Endothelial cell of umbilical vein (primary cell): Measurements from ENCODE around the gene FAM118A. TPM values are rescaled to one million over a fixed set of nuclear protein-coding genes. Genes with fewer than 3 reads are reported as not detected.
"Not testable (repeated sequence)": the region's sequence is repeated elsewhere in the genome, so short reads cannot be mapped to it uniquely, and the experiment has no call there.

Source experiments
- BruUV-seq: library from RNA; stranded (reverse); fragments of 400-500 nt; replicated peaks from 2 replicates; lab custom pipeline; 2021; lab: Mats Ljungman, UMichigan
- CTCF ChIA-PET: fragments of 300-600, 350-600 bp; sonication (Branson Sonifier 250); formaldehyde crosslinking; loops from one replicate; lab custom pipeline; 2021; ENCODE audit warnings: antibody characterized with exemption, inconsistent platforms; lab: Charles Lee
- POLR2A ChIA-PET: fragments of 300-600, 350-600 bp; sonication (Branson Sonifier 250); formaldehyde crosslinking; loops from one replicate; lab custom pipeline; 2021; ENCODE audit warnings: antibody characterized with exemption, inconsistent platforms; lab: Charles Lee
- DNase-seq: peaks from one replicate; pipeline ENCODE4 v3.0.0-alpha.2; 2011; ENCODE audit warnings: low read depth, low spot score
- FAIRE-seq: peaks from 2 replicates; lab custom pipeline; 2011; peaks lifted over from hg19 to GRCh38; lab: Jason Lieb, UNC
- H2AFZ ChIP-seq: 2 replicates; pipeline ENCODE4 v1.6.0; 2012; ENCODE audit warnings: low read depth, low read length, control low read depth, inconsistent platforms
- H3K27ac ChIP-seq: 2 replicates; pipeline ENCODE4 v1.5.1; 2011; ENCODE audit warnings: low read depth, mild to moderate bottlenecking, control low read depth, low read length, moderate library complexity; ENCODE audit not compliant: insufficient read depth
- H3K27me3 ChIP-seq, 2 experiments: 2 replicates each; pipeline versions ENCODE4 v1.6.0 to v1.6.1; 2011; ENCODE audit warnings: low read length in 2 of 2, mixed read lengths in 1 of 2; ENCODE audit not compliant: control insufficient read depth in 2 of 2, insufficient read depth in 2 of 2
- H3K36me3 ChIP-seq, 2 experiments: 2 replicates in 1 of 2; 3 replicates in 1 of 2; pipeline ENCODE4 v1.5.1; 2011; ENCODE audit warnings: low read length in 2 of 2, mild to moderate bottlenecking in 1 of 2, moderate library complexity in 1 of 2; ENCODE audit not compliant: control insufficient read depth in 2 of 2, insufficient read depth in 2 of 2; ENCODE audit errors: extremely low read depth in 1 of 2
- H3K4me1 ChIP-seq: 3 replicates; pipeline ENCODE4 v1.5.1; 2011; ENCODE audit warnings: mild to moderate bottlenecking, low read length; ENCODE audit not compliant: control insufficient read depth, insufficient read depth; ENCODE audit errors: extremely low read depth
- H3K4me2 ChIP-seq: 2 replicates; pipeline ENCODE4 v1.6.1; 2011; ENCODE audit warnings: low read length, control low read depth, mixed read lengths; ENCODE audit not compliant: insufficient read depth
- H3K4me3 ChIP-seq, 3 experiments: fragments of 200-600 bp in 1 of 3; sonication (generic), shearing (Covaris generic) in 1 of 3; replicated peaks in 1 of 3; 2 replicates each; pipeline ENCODE4 v1.5.1; 2011 to 2016; ENCODE audit warnings: control low read depth in 3 of 3, low read length in 3 of 3, mild to moderate bottlenecking in 2 of 3, inconsistent platforms in 1 of 3, low read depth in 1 of 3, moderate library complexity in 1 of 3; ENCODE audit not compliant: insufficient read depth in 1 of 3
- H3K79me2 ChIP-seq: 2 replicates; pipeline ENCODE4 v1.6.0; 2012; ENCODE audit warnings: low read length, inconsistent platforms; ENCODE audit not compliant: control insufficient read depth, insufficient read depth
- H3K9ac ChIP-seq: replicated peaks from 2 replicates; pipeline ENCODE3; 2011; ENCODE audit warnings: low read length, control low read depth; ENCODE audit not compliant: insufficient read depth; ENCODE audit errors: extremely low read depth
- H3K9me1 ChIP-seq: replicated peaks from 3 replicates; pipeline ENCODE4 v1.6.0; 2011; ENCODE audit warnings: mild to moderate bottlenecking, low read length; ENCODE audit not compliant: control insufficient read depth, insufficient read depth; ENCODE audit errors: extremely low read depth
- H3K9me3 ChIP-seq: replicated peaks from 2 replicates; pipeline ENCODE4 v1.5.1; 2012; ENCODE audit warnings: low read length, inconsistent platforms; ENCODE audit not compliant: control insufficient read depth, insufficient read depth
- H4K20me1 ChIP-seq: replicated peaks from 2 replicates; pipeline ENCODE3; 2011; ENCODE audit warnings: mild to moderate bottlenecking, low read length; ENCODE audit not compliant: control insufficient read depth, insufficient read depth; ENCODE audit errors: extremely low read depth
- CTCF ChIP-seq, 2 donors: IDR thresholded peaks; 1 replicate in 1 of 2; 2 replicates in 1 of 2; pipeline ENCODE4 v1.5.1; 2011; ENCODE audit warnings: low read length in 2 of 2, mild to moderate bottlenecking in 2 of 2, moderate library complexity in 2 of 2, control low read depth in 1 of 2, inconsistent platforms in 1 of 2, low read depth in 1 of 2; ENCODE audit not compliant: insufficient read depth in 1 of 2; ENCODE audit errors: extremely low read depth in 1 of 2
- EZH2 ChIP-seq: IDR thresholded peaks from 2 replicates; pipeline ENCODE4 v1.6.1; 2012; ENCODE audit warnings: borderline replicate concordance, low read depth, mild to moderate bottlenecking, moderate library complexity, low read length, inconsistent platforms; ENCODE audit not compliant: severe bottlenecking
- GATA2 ChIP-seq: IDR thresholded peaks from 2 replicates; pipeline ENCODE4 v1.7.0; 2011; ENCODE audit warnings: low read depth, mild to moderate bottlenecking, moderate library complexity, mixed read lengths, low read length; ENCODE audit not compliant: insufficient read length, insufficient read depth
- MAX ChIP-seq: IDR thresholded peaks from 2 replicates; pipeline ENCODE4 v1.6.1; 2011; ENCODE audit not compliant: insufficient read depth, insufficient read length
- POLR2A ChIP-seq: IDR thresholded peaks from 2 replicates; pipeline ENCODE4 v1.6.1; 2012; ENCODE audit warnings: low read depth, mild to moderate bottlenecking, control low read depth, low read length
- POLR2AphosphoS5 ChIP-seq: IDR thresholded peaks from 2 replicates; pipeline ENCODE4 v1.6.1; 2012; ENCODE audit warnings: low read depth, mild to moderate bottlenecking, control low read depth, low read length, moderate library complexity; ENCODE audit not compliant: insufficient read depth
- dilution Hi-C: fragments of 300-500 bp; cut with MboI; formaldehyde crosslinking; loops from one replicate; pipeline ENCODE4 v1.15.0; 2019; ENCODE audit warnings: low sequenced_read_pairs; ENCODE audit not compliant: extremely low pct_ligation_motif_present
- intact Hi-C: fragments of 100-400 bp; cut with micrococcal nuclease; formaldehyde crosslinking; loops from one replicate; pipeline ENCODE4 v1.10.0; 2022
- polyA plus RNA-seq, 4 experiments: library from polyadenylated mRNA; depleted of rRNA in 3 of 4; stranded (reverse) in 3 of 4; unstranded in 1 of 4; fragments of >200 nt; gene quantifications; 2 replicates each; pipeline versions ENCODE4 v1.2.1 to v1.2.3, GENCODE V29; 2011 to 2012; ENCODE audit warnings: missing spikeins in 1 of 4
- total RNA-seq: library from RNA; stranded (reverse); gene quantifications from 2 replicates; pipeline ENCODE4 v1.2.3, GENCODE V29; 2021

FAM118A gene
- total and polyA plus RNA-seq, 2 donors (not counting 3 experiments of a cell fraction or from before 2014, with no cell fraction given) = 20.2 to 25.6 TPM

- H3K27me3 ChIP-seq = no peaks in the 10 kb centered on the region
- no peaks in the 10 kb centered on the region for H3K79me2 ChIP-seq
- dilution Hi-C loops = no loop called here
- ChIA-PET CTCF (no interaction called here), POLR2A (interaction anchor here (0.6 to 0.7 kb wide), 2 partner anchors 12 to 49 kb away, joined by 3 to 4 read pairs; no protein-coding TSS in a partner anchor)
- no peak overlapping the region for H3K9ac ChIP-seq
- no peak overlapping the region for H3K4me3 ChIP-seq
- H3K4me1 ChIP-seq = no peaks in the 10 kb centered on the region
- no TSS peak for BruUV-seq
- H2AFZ ChIP-seq = no peak overlapping the region
- H3K9me3 ChIP-seq = no peaks in the 10 kb centered on the region
- intact Hi-C loops = no loop called here
- H4K20me1 ChIP-seq = no peaks in the 10 kb centered on the region
- FAIRE-seq (no peak), DNase-seq (no peak)
- TF ChIP-seq GATA2 (no peak), MAX (no peak), CTCF (IDR thresholded peaks at IDR 0.05; ENCODE audit: extremely low read depth in 1 of 2, insufficient read depth in 1 of 2, low read depth in 1 of 2, low read length in 2 of 2) (no peak), POLR2A (no peak), POLR2AphosphoS5 (no peak), EZH2 (no peak)
- H3K9me1 ChIP-seq = no peaks in the 10 kb centered on the region
- no peak overlapping the region for H3K4me2 ChIP-seq
- H3K36me3 ChIP-seq = no peaks in the 10 kb centered on the region
- H3K27ac ChIP-seq = no peak overlapping the region
Measured at GRCh38 chr22:45351956-45352355, 42.2 kb downstream of the FAM118A start.

DNA sequence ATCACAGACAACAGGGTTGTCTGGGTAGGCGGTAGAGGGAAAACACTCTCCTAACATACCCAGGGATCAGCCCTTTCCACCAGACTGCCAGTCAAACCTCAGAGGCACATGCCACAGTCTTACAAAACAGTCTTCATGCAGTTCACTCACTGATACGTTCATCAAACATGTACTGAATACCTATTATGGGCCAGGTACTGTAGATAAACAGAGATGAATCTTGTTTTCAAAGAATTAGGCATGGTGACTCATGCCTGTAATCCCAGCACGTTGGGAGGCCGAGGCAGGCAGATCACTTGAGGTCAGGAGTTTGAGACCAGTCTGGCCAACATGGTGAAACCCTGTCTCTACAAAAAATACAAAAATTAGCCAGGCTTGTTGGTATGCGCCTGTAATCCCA, 43.0 kb downstream of the FAM118A start:
- H3K9me1 ChIP-seq, H3K4me1 ChIP-seq, H4K20me1 ChIP-seq, H3K27ac ChIP-seq, H3K4me3 ChIP-seq, BruUV-seq, H3K27me3 ChIP-seq, POLR2A ChIA-PET, H3K79me2 ChIP-seq, H3K4me2 ChIP-seq, CTCF ChIA-PET, H3K36me3 ChIP-seq, DNase-seq, FAIRE-seq, H3K9me3 ChIP-seq, H3K9ac ChIP-seq, intact Hi-C loops, dilution Hi-C loops, H2AFZ ChIP-seq: not testable (repeated sequence)
